Kidney epithelial cell (primary cell): ENCODE data around the gene SPEM2. TPM values are rescaled to one million over a fixed set of nuclear protein-coding genes. Genes with fewer than 3 reads are reported as not detected.

Experiments
- DNase-seq: peaks from one replicate; pipeline ENCODE4 v3.0.0-alpha.2; 2010; ENCODE audit warnings: low read depth
- H3K27me3 ChIP-seq: 2 replicates; pipeline ENCODE4 v1.6.0; 2011; ENCODE audit warnings: low read length; ENCODE audit not compliant: control insufficient read depth, insufficient read depth
- H3K36me3 ChIP-seq: 2 replicates; pipeline ENCODE4 v1.5.1; 2011; ENCODE audit warnings: low read length; ENCODE audit not compliant: control insufficient read depth, insufficient read depth
- H3K4me3 ChIP-seq: 2 replicates; pipeline ENCODE4 v1.5.1; 2011; ENCODE audit warnings: low read depth, mild to moderate bottlenecking, control low read depth, low read length
- total RNA-seq: library from RNA; depleted of rRNA; stranded (reverse); fragments of >200 nt; gene quantifications from 2 replicates; pipeline ENCODE4 v1.2.3, GENCODE V29; 2015
- TF ChIP-seq, protein P1 (sequence below): IDR thresholded peaks from 2 replicates; pipeline ENCODE4 v1.5.1; 2011; ENCODE audit warnings: mild to moderate bottlenecking, moderate library complexity, low read length, control low read depth, inconsistent platforms; ENCODE audit not compliant: insufficient read depth, poor library complexity, severe bottlenecking

Gene SPEM2
- total RNA-seq, 1 donor from 2014 or later: not detected

DNA sequence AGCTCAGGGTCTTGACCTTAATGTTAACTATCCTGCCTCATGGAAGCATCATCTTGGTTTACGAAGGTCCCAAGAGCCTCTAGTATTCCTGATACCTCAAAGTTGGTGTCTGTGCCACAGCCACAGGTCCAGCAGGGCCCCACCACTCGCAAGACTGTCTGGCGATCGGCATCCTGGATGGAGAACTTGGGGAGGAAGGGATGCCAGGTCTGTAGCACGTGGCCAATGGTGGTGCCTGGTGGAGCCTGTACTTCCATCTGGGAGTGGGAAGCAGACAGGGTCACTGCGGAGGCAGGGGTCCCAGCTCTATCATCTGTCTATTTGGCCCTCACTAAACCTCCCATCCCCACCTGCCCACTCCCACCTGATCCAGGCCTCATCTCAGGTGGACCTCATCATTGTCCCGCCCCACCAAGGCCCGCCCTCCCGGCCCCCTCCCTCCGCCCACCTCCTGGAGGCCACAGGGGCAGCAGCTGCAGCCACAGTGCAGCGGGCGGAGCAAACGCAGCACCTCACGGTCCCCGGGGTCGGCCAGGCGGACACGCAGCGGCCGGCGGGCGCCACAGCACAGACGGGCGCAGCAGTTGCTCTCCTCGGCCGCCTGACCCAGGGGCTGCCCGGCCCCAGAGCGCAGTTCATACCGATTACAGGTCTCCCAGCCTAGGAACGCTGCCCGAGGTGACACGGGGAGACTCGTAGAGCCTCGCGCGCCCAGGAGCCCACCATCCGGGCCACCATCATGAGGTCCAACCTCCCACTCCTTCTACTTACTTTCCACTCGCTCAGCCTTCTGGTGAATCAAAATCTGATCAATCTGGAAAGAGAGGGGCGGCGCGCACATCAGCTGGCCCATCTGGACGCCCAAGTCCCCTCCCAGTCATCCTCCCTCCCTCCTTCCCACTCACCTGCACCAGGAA lies 32.5 kb upstream of the SPEM2 start:
- Histone ChIP-seq H3K27me3 (no peaks in the 10 kb centered on the region), H3K4me3 (peak overlapping the region; percentile 57), H3K36me3 (peaks cover 1% of the 10 kb centered on the region)
- TF ChIP-seq, protein P1, sequence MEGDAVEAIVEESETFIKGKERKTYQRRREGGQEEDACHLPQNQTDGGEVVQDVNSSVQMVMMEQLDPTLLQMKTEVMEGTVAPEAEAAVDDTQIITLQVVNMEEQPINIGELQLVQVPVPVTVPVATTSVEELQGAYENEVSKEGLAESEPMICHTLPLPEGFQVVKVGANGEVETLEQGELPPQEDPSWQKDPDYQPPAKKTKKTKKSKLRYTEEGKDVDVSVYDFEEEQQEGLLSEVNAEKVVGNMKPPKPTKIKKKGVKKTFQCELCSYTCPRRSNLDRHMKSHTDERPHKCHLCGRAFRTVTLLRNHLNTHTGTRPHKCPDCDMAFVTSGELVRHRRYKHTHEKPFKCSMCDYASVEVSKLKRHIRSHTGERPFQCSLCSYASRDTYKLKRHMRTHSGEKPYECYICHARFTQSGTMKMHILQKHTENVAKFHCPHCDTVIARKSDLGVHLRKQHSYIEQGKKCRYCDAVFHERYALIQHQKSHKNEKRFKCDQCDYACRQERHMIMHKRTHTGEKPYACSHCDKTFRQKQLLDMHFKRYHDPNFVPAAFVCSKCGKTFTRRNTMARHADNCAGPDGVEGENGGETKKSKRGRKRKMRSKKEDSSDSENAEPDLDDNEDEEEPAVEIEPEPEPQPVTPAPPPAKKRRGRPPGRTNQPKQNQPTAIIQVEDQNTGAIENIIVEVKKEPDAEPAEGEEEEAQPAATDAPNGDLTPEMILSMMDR: no peak
- DNase-seq: no peak

DNA sequence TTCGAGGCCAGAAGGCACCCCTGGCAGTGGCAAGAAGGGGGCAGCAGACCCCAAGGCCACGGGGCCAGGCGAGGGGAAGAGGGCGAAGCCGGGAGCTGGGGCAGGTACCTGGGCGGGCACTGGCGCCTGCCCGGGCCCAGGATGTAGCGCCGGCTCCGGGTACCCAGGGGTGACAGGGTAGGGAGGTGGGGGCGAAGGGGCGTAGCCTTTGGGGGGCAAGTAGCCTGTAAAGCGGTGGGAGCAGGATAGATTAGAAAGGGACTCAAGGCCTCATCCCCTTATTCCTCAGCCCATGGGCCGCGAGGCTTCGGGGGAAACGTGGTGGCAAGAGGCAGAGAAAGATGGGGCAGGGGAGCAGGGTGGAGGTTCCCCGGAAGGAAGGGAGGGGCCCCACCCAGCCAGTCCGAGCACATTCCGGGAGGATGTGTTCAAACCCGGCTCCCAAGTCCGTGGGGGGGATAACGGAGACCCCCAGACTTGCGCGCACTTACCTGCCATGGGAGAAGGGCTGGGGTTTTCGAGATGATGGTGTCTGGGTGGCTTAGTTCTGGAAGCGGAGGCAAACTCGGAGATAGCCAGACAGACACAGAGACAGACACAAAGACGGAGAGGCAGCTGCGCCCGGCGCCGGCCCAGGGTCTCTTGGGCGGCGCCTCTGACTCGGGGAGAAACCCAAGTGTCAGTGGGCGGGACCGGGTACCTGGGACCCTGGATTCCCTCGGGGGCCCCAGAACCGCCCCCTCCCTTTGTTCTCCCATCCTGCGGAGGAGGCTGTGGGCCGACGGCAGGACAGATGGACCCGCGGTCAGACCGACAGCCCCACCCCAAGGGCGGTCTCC lies 31.6 kb upstream of the SPEM2 start:
- DNase-seq: no peak
- peak overlapping the region; percentile 57 for H3K4me3 ChIP-seq
- peaks cover 1% of the 10 kb centered on the region for H3K36me3 ChIP-seq
- no peaks in the 10 kb centered on the region for H3K27me3 ChIP-seq
- TF ChIP-seq, protein P1: peak; percentile 36

DNA sequence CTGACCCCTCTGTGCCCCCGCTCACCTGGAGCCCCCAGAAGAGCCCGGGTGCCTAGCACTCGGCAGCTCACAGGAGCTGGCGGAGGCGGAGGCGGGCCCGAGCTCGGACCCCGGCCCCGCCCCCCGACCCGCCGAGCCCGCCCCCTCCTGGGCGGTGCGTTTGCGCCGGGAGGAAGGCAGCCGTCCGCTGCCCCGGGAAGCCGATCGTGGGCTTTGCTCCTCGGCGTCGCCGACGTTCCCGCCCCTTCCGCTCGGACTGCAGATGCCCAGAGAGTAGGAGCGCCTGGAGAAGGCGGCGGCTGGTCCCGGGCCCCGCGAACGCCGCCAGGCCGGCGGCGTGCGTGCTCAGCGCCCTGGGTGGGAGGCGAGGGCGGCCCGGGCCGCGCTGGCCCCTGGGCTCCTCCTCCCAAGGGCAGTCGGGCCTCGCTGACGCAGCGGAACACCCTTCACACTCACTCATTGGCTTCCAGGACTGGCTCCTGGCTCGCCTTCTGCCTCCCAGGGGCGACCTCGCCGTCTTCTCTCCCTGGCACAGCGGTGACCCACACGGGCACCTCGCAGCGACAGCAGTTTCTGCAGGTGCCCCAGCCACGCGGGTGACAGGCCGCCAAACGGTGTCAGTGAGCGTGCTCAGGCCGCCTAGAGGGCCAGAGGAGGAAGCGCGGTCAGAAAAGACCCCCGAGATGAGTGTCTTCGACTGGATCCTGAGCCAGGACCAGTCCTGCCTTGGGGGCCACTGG lies 30.8 kb upstream of the SPEM2 start, which contains the start of gene PLSCR3:
TSS of gene PLSCR3 (minus strand) at position 74 of the 740 bp plus-strand sequence. CDS start 415 bp downstream, outside the sequence.
- peaks cover 1% of the 10 kb centered on the region for H3K36me3 ChIP-seq
- TF ChIP-seq, protein P1: peak; percentile 47
- DNase-seq: peak; percentile 56
- H3K4me3 ChIP-seq: peak within 1 kb of the TSS; percentile 57
- no peaks in the 10 kb centered on the region for H3K27me3 ChIP-seq

DNA sequence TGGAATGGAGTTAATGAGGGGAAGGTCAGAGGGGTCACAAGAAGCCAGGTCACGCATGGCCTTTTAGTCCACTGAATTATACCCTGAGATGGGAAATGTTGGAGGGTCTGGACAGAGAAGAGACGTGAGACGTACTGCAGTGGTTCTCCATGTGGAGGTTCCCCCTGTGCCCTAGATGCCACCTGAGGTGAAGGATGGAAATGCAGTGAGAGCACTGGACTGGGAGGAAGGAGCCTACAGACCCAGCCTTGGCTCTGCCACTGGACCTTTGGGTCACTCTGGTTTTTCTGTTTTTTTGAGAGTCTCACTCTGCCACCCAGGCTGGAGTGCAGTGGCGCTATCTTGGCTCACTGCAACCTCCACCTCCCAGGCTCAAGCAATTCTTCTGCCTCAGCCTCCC lies 29.3 kb upstream of the SPEM2 start:
- H3K36me3 ChIP-seq: peaks cover 1% of the 10 kb centered on the region
- H3K27me3 ChIP-seq: no peaks in the 10 kb centered on the region
- no peak overlapping the region for H3K4me3 ChIP-seq
- DNase-seq: no peak
- TF ChIP-seq, protein P1: no peak

DNA sequence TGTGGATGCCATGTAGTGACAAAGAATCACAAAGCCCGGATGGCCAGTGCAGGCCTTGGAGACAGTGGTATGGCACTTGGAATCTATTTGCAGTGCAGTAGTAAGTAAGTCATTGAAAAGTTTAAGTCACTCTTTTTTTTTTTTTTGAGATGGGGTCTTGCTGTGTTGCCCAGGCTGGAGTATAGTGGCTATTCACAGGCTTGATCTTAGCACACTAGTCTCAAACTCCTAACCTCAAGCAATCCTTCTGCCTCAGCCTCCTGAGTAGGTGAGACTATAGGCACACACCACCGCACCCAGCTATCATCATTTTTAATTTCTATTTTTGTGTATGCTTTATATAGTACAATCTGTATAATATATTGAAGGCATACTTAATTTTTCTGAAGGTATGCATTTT lies 26.8 kb upstream of the SPEM2 start:
- Histone ChIP-seq H3K4me3 (no peak overlapping the region), H3K27me3 (no peaks in the 10 kb centered on the region), H3K36me3 (no peaks in the 10 kb centered on the region)
- no peak for DNase-seq
- TF ChIP-seq, protein P1: no peak
